ENCODE measurements around the gene F10.

Gene F10

DNA sequence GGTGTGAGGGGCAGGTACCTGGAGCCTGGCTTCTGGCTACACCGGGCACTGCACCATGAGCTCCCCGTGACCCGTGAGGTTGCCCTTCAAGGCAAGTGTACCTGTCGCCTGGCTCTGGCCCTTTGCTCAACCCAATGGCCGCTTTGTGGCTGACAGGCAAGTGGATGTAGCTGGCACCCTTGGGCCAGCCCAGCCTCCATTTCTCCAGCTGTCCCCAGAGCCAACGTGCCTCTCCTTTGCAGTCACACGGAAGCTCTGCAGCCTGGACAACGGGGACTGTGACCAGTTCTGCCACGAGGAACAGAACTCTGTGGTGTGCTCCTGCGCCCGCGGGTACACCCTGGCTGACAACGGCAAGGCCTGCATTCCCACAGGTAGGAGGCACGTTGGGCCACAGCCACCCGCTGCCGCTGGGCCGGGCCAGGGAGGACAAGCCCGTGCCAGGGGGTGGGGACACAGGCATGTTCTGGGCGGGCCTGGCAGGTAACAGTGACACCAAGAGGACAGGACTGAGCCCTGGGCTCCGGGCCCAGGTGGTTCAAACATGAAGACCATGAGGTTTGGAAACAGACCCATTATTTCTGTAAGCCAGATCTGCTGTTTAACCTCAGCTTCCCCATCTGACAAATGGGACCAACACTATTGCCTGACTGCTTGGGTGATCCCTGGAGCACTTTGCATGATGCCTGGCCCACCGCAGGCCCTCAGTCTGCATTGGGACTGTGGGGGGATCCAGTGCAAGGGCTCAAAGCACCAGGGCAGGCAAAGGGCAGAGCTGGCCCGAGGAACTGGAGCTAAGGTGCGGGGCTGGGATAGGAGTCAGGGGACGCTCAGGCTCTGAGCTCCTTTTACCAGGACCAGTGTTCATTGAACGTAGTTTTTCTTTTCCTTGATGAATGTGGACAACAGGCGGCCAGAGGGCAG is 18.3 kb downstream of the F10 start:
- DNase-seq: no peak

- no peak for DNase-seq
Observed at GRCh38 chr13:113141601-113141970, 19.0 kb downstream of the F10 start.

- no peak for DNase-seq
Observed at GRCh38 chr13:113142876-113143275, 20.3 kb downstream of the F10 start.

GRCh38 chr13:113143466-113144254 is 21.1 kb downstream of the F10 start:
- DNase-seq: no peak

GRCh38 chr13:113144255-113144629 is 21.6 kb downstream of the F10 start:
- no peak for DNase-seq

GRCh38 chr13:113145496-113145895 is 22.9 kb downstream of the F10 start:
- no peak for DNase-seq

DNA sequence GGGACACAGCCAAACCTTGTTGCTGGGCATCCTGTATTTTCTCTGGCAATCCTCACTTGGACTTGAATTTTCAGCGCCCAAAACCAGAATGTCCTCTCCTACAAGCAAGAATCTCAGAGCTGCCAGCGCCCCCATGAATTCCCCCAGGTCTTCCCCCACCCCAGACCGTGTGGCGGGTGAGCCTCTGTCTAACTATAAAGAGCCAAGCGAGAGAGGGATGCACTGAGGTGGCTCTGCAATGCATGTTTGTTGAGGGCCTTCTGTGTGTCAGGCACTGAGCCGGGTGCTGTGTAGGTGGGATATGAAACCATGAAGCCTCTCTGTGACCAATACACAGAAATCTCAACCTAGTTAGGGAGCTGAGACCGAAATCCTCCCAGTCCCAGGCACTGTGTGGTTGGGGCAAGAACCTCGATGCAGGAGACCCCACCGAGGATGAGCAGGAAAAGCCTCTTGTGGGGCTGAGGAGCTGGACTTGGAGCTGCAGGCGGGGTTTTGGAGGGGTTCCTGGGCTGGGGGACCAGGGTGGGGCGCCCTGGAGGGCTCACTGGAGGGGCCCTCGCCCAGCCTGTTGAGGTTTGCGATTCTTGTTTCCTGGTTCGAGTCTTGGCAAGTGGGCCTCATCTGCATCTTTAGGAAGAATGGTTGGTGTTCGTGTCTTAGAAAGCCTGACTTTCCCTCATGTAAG is 23.5 kb downstream of the F10 start:
- no peak for DNase-seq

GRCh38 chr13:113146750-113147149 is 24.2 kb downstream of the F10 start:
- no peak for DNase-seq

GRCh38 chr13:113147206-113147605 is 24.6 kb downstream of the F10 start:
- DNase-seq: no peak

- no peak for DNase-seq
Observed at GRCh38 chr13:113148407-113148806, 25.8 kb downstream of the F10 start.

- no peak for DNase-seq
Observed at GRCh38 chr13:113148940-113149503, 26.4 kb downstream of the F10 start.

- no peak for DNase-seq
Observed at GRCh38 chr13:113149711-113150549, 27.3 kb downstream of the F10 start.

DNA sequence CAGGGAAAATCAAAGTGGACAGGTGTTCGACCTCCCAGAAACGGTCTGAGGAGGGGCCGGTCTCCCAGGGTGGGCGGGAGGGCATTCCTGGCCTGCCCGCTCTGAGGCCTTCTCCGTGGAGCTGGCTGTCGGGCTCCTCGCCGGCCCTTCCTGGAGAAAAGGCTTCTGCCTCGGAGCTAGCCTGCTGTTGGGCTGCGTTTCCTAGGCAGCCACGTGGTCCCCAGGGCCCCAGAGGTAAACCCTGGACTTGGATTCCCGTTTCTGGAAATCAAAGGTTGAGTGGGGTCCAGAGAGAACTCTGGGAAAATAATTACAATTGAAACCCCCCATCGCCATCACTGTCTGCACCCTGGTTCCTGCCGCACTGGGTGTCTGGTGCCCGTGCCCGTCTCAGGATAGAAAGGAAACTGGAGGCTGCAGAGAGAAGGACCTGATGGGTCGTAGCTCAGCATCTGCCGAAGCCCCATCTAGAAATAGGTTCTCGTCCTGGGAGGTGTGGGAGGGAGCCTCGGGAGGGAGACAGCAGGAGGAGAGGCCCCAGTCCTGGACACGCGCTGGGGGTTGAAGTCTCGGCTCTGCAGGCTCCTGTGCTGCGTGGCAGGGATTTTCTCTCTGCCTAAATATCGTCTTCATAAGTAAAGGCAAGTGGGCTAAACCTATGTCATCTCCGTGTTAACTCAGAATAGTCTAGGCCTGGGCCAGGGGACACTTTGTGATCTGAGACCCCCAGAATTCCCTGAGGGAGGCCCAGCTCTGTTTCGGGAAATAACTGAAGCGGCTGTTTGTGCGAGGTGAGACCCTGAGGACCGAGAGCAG is 28.2 kb downstream of the F10 start:
- no peak for DNase-seq

DNA sequence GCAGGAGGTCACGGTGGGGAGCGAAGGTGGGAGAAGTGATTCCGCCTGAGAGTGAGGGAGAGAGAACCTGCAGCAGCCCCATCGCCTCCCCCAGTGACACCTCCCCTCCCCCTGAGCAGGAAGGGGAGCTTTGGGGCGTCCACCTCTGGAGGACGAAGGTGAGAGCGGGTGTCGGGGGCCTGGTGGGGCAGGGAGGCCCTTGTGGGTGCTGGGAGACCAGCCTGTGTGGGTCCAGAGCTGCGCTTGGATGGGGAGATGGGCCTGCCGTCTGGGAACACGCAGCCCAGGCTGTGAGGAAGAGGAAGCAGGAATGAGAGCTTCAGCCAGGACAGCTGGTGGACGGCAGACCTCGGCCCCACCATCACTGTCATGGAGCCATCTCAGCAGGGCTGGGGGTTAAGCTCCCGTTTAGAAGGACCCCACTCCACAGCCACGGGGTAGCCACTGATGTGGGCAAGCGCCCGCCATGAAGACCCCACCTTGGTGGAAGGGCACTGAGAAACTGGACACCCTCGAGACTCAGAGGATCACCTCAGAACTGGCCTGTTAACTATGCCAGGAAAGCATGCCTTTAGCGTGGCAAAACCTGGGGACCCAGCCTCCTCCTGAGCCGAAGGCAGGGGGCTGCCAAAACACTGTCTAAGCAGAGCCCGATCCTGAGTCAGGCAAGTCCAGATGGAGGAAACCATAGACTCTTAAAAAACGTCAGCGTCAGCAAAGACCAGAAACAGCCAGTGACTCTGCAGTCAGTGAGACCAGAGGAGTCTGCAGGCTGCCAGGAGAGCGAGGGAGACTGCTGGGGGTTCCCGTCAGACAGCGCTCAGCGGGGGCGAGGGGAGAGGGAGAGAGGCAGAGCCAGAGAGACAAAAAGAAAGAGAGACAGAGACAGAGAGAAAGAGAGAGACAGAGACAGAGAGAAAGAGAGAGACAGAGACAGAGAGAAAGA is 29.4 kb downstream of the F10 start:
- DNase-seq: no peak

GRCh38 chr13:113152691-113152983 is 30.0 kb downstream of the F10 start:
- DNase-seq: no peak

DNA sequence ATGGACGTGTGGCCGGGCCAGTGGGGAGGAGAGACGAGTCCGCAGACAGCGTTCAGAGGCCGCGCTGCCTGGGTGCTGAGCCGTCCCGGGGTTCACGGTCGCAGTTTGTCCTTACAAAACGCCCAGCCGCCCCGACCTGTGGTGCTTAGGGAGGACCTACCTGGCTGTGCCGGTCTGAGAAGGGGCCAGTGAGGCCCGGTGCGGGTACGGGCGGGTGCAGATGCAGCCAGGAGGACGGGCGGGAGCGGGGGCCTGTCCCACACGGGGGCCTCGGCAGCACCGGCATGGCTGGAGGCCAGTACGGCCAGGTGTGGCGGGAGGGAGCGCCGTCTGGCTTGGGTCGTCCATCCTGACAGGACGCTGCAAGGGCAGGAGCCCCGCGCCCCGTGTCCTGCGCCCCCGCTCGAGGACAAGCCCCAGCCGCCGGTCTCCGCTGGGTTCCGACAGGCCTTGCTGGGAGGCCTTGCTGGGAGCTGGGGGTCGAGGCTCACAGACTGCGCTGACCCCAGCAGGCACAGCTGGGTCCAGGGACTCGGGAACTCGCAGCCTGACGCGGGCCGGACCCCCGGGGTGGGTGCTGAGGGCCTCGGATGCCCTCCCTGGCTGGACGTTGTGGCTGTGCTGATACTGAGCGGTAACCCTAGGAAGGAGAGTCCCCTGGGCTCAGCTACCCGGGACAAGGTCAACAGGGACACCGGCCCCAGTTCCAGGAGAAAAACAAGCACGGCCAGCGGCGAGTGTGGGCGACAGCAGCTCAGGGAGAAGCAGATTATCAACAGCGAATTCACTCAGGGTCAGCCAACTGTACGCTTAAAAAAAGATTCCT is 30.6 kb downstream of the F10 start:
- peak; percentile 47 for DNase-seq

DNA sequence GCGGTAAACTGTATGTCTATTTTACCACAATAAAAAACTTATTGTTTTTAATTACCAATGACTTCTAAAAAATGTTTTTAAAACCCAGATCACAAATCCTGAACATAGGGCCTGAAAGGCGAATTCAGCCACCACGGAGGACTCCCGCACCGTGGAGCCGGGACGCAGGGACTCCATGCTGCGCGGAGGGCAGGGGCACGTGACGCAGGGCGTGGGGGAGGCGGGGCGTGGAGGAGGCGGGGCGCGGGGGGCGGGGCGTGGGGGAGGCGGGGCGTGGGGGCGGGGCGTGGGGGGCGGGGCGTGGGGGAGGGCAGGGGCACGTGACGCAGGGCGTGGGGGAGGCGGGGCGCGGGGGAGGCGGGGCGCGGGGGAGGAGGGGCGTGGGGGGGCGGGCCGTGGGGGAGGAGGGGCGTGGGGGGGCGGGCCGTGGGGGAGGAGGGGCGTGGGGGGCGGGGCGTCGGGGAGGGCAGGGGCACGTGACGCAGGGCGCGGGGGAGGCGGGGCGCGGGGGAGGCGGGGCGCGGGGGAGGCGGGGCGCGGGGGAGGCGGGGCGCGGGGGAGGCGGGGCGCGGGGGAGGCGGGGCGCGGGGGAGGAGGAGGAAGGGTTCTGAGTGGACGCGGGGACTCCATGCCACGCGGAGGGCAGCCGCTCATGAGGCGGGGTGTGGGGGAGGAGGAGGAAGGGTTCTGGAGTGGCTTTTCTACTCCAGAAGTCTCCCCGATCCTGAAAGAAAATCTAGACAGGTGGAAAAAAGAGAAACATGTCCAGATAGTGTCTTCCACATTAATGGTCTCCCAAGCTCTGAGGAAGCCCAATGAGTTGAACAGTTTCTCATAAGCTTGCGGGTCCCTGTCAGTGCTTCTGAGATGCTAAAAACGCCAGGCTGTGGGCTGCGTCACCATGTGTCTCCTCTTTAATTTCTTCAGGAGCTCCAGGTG is 31.5 kb downstream of the F10 start:
- peak; percentile 75 for DNase-seq

DNA sequence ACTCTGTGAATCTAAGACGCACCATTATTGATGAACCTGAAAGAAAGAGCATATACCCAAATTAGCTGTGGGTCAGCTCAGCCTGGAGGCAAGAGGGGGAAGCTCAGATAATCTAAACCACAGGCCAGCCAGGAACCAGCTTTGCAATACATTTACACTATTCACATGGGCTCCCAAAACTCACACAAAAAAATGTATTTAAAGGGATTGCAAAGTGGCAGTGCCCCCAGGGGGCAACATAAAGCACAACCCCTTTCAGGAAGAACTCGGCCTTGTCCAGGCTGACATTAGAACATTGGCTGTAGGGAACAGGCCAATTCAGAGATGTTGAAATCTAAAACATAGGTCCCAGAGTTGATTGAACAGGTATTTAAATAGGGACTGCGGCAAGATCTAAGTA is 32.6 kb downstream of the F10 start:
- DNase-seq: no peak

Measured in NCI-H345 (cell line).